Prostate gland (tissue), 2 donors: ENCODE results near the gene SMG6.

Source experiments
- POLR2A ChIP-seq: fragments of 450-650 bp; IDR thresholded peaks from one replicate; pipeline ENCODE4 v1.6.1; 2016; ENCODE audit warnings: antibody characterized with exemption, mild to moderate bottlenecking
- POLR2AphosphoS5 ChIP-seq: sonication (generic); formaldehyde crosslinking; IDR thresholded peaks from one replicate; pipeline ENCODE4 v1.6.1; 2017; ENCODE audit warnings: antibody characterized with exemption
- TF ChIP-seq, protein P1 (sequence below), 4 experiments: fragments of 200-600 bp in 2 of 4; fragments of 450-650 bp in 2 of 4; sonication (generic) in 2 of 4; IDR thresholded peaks; 1 replicate in 3 of 4; 2 replicates in 1 of 4; pipeline ENCODE4 v1.5.1; 2016 to 2019; ENCODE audit warnings: antibody characterized with exemption in 4 of 4, mild to moderate bottlenecking in 2 of 4, moderate library complexity in 2 of 4

DNA sequence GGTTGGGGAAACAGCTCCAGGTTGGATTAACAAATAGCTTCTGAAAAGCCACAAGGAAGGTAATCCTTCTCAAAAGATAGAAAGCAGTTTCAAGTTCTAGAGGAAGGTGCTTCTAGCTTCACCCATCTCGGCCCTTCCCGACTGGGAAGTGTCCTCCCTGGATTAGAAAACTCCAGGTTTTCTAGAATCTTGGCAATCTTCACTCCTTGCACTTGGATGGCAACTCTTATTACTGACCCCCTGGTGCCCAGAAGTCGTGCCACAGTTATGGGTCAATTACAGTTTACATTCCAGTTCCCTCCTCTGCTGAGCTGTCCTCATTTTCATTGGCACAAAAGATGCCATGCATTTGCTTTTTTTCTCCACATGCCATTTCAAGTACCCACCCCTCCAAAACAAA lies 65.6 kb downstream of the SMG6 start:
- TF ChIP-seq, protein P1, sequence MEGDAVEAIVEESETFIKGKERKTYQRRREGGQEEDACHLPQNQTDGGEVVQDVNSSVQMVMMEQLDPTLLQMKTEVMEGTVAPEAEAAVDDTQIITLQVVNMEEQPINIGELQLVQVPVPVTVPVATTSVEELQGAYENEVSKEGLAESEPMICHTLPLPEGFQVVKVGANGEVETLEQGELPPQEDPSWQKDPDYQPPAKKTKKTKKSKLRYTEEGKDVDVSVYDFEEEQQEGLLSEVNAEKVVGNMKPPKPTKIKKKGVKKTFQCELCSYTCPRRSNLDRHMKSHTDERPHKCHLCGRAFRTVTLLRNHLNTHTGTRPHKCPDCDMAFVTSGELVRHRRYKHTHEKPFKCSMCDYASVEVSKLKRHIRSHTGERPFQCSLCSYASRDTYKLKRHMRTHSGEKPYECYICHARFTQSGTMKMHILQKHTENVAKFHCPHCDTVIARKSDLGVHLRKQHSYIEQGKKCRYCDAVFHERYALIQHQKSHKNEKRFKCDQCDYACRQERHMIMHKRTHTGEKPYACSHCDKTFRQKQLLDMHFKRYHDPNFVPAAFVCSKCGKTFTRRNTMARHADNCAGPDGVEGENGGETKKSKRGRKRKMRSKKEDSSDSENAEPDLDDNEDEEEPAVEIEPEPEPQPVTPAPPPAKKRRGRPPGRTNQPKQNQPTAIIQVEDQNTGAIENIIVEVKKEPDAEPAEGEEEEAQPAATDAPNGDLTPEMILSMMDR (IDR thresholded peaks at IDR 0.05) = no peak
- TF ChIP-seq POLR2A (no peak), POLR2AphosphoS5 (no peak)
